ENCODE measurements around the gene ADM5.

The ADM5 gene

GRCh38 chr19:49727217-49728030 lies 38.0 kb downstream of the ADM5 start:
- no peak overlapping the region for H3K4me3 ChIP-seq (ENCODE audit: low read depth, low read length)
- TF ChIP-seq, protein P1, sequence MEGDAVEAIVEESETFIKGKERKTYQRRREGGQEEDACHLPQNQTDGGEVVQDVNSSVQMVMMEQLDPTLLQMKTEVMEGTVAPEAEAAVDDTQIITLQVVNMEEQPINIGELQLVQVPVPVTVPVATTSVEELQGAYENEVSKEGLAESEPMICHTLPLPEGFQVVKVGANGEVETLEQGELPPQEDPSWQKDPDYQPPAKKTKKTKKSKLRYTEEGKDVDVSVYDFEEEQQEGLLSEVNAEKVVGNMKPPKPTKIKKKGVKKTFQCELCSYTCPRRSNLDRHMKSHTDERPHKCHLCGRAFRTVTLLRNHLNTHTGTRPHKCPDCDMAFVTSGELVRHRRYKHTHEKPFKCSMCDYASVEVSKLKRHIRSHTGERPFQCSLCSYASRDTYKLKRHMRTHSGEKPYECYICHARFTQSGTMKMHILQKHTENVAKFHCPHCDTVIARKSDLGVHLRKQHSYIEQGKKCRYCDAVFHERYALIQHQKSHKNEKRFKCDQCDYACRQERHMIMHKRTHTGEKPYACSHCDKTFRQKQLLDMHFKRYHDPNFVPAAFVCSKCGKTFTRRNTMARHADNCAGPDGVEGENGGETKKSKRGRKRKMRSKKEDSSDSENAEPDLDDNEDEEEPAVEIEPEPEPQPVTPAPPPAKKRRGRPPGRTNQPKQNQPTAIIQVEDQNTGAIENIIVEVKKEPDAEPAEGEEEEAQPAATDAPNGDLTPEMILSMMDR (IDR thresholded peaks at IDR 0.05; ENCODE audit: borderline replicate concordance, insufficient read depth, low read depth, low read length): no peak

DNA sequence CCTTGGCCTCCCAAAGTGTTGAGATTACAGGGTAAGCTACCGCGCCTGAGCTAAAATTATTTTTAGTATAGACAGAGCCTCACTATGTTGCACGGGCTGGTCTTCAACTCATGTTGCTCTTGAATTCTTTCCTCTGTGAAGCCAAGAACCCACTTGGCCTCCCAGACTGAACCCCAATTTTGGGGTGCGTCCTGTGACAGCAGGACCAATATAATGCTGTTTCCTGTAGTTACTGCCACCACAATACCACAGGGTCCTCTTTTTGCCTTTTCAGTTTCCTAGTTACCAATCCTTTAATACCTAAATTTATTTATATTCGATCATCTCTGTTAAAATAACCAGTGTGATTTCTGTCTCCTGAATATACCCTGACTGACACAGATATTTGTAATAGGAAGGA lies 40.8 kb downstream of the ADM5 start:
- TF ChIP-seq, protein P1 (IDR thresholded peaks at IDR 0.05; ENCODE audit: borderline replicate concordance, insufficient read depth, low read depth, low read length): no peak

DNA sequence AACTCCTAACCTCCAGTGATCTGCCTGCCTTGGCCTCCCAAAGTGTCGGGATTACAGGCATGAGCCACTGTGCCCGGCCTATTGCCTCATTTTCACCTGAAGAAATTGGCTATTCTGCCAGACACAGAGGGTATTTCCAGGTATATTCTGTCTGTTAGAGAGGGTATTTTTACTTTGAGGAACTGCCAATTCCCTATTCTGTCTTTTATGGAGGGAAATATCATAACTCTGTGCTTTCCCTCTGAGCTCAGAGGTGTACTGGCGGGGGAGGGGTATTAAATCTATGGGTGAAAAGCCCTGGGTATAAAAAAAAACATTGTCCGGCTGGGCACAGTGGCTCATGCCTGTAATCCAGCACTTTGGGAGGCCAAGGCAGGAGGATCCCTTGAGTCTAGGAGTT lies 48.9 kb downstream of the ADM5 start:
- TF ChIP-seq, protein P1 (IDR thresholded peaks at IDR 0.05; ENCODE audit: borderline replicate concordance, insufficient read depth, low read depth, low read length): no peak
- H3K4me3 ChIP-seq (ENCODE audit: low read depth, low read length): no peak overlapping the region

More for the DNA sequence above, 40.8 kb downstream of the ADM5 start:
- H3K4me3 ChIP-seq (ENCODE audit: low read depth, low read length): no peak overlapping the region

GRCh38 chr19:49739098-49739497 lies 49.7 kb downstream of the ADM5 start:
- TF ChIP-seq, protein P1 (IDR thresholded peaks at IDR 0.05; ENCODE audit: borderline replicate concordance, insufficient read depth, low read depth, low read length): no peak
- H3K4me3 ChIP-seq (ENCODE audit: low read depth, low read length): no peak overlapping the region

DNA sequence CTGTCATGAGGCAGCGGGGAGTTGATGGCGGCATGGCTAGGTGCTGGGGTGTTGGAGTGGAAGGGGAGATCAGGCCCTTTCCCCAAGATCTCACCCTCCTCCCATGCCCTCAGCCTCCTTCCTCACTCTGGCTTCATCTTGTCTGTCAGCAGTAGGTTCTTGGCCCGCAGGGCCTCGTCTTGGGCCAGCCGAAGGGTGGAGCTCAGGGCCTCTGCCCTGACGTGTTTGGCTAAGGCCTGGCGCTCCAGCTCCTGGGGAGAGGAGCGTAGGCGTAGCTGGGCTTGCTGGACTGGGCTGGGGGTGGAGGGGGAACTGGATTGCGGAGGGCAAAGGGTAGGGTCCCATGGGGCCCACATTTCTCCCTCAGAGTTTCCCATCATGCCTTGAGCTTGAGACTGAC lies 50.5 kb downstream of the ADM5 start:
- TF ChIP-seq, protein P1 (IDR thresholded peaks at IDR 0.05; ENCODE audit: borderline replicate concordance, insufficient read depth, low read depth, low read length): no peak
- no peak overlapping the region for H3K4me3 ChIP-seq (ENCODE audit: low read depth, low read length)

Measured in GM12875 (cell line).